Measurements from ENCODE around the gene ZER1.

ZER1 gene

GRCh38 chr9:128742401-128742800 lies 29.3 kb downstream of the ZER1 start:
- no peak for DNase-seq (ENCODE audit: low read depth in 1 of 2, low spot score in 1 of 2)

DNA sequence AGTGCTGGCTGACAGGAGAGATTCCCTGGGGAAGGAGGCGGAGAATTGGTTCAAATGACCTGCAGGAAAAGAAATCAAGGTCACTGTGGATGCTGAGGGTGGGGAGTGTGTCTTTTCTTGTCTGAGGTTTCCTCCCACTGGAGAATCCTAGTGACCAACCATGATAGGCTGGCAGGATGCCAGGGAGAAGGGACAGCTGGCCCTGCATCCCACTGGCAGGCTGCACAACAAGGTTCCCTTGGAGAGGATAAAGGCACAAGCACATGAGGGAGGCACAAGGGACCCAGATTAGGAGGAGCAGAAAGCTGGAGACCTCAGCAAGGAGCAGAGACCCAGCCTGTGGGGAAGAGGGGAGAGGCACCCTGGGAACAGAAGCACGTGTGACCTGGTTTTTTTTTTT lies 36.4 kb downstream of the ZER1 start:
- DNase-seq (ENCODE audit: low read depth in 1 of 2, low spot score in 1 of 2), result no peak

DNA sequence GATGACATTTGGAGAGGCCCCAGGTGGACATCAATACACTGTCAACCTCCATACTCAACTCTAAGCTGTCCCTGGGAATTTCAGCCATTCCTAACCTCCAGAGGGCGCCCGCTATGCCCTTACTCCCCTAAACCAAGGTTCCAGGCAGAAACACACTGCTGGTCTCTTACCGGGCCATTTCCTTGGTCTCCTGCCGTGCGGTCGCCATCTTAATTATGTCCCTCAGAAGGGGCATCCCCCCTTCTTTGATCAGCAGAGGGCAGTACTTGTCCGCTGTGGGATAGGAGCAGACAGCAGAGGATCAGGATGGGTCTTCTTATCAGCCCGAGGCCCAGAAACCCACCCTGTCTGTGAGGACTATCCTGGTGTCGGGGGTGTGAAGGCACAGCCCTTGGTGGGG lies 38.5 kb downstream of the ZER1 start:
- DNase-seq (ENCODE audit: low read depth in 1 of 2, low spot score in 1 of 2), result no peak

- DNase-seq (ENCODE audit: low read depth in 1 of 2, low spot score in 1 of 2), result no peak
Observed at GRCh38 chr9:128732576-128732975, 39.2 kb downstream of the ZER1 start.

DNA sequence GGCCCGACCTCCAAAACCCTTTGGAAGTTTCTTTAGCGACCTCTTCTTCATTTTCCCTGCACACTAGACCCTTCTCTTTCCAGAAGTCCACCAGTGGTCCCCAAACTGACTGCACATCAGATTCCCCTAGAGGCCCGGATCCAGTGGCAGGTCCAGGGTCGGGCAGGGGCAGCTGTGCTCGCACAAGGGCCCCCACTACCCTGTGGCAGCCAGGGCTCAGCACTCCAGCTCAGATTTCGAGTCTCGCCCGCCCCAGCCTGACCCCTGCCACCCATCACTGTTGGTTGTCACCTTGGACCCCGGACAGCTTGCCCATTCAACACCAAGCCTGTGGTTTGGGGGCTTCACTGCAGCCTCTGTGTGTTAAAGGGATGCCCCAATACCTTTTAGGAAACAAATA lies 40.0 kb downstream of the ZER1 start:
- DNase-seq (ENCODE audit: low read depth in 1 of 2, low spot score in 1 of 2), result no peak

DNA sequence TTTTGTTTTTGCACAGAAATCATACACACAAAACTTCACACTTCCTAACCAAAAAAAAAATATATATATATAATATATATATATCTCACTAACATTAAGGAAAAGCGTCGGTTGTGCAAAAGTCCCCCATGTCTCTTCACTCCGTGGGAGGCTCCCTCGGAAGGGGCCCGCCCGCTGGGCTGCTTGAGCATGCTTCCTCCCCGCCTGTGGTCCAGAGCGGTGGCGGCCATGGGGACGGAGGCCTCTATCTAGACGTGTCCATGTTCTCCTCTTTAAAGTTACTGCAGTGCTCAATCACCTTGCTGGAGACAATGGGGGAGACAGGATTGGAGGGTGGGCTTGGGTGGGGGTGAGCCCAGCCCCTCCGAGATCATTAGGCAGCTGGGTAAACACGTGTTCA lies 40.6 kb downstream of the ZER1 start:
- no peak for DNase-seq (ENCODE audit: low read depth in 1 of 2, low spot score in 1 of 2)

GRCh38 chr9:128729766-128730517 lies 41.8 kb downstream of the ZER1 start:
- DNase-seq (ENCODE audit: low read depth in 1 of 2, low spot score in 1 of 2), result no peak

GRCh38 chr9:128729302-128729701 lies 42.4 kb downstream of the ZER1 start:
- DNase-seq (ENCODE audit: low read depth in 1 of 2, low spot score in 1 of 2), result no peak

GRCh38 chr9:128728298-128728697 lies 43.4 kb downstream of the ZER1 start:
- DNase-seq (ENCODE audit: low read depth in 1 of 2, low spot score in 1 of 2), result no peak

DNA sequence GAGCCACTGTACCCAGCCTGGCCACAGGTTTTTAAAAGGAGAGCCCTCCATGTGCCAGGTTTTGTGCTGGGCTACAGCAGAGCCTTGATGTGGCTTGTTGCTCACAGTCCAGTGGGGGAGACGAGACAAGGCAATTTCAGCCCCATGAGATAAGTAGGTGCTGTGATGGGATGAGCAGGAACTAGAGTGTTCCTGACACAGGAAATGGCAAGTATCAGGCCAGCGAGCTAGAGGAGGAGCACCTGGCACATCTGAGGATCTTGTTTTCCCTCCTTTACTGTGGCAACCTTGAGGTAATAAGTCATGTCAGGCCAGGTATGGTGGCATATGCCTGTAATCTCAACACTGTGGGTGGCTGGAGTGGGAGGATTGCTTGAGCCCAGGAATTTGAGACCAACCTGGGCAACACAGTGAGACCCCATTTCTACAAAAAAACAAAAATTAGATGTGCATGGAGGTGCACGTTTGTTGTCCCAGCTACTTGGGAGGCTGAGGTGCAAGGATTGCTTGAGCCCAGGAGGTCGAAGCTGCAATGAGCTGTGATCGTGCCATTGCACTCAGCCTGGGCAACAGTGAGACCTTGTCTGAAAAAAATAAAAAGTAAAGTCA lies 44.0 kb downstream of the ZER1 start:
- no peak for DNase-seq (ENCODE audit: low read depth in 1 of 2, low spot score in 1 of 2)

DNA sequence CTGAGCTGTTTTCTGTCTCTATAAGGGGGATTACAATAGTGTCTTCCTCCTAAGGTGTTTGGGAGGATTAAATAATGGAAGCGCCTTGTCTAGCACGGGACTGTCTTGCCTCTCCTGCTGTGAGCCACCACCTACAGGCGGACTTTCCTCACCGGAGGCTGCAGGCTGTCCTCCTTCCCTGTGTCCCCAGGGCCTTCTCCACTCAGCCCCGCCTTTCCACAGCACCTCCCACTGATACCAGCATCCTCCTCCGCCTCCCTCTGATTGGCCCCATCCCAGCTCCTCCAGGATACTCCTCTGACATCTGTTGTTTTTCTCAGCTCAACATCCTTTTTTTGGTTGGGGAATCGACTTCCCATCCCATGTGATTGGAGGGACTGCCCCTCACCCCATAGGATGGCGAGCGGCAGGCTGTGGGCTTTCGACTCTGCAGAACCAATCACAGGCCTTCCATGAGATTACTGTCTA lies 46.9 kb downstream of the ZER1 start:
- no peak for DNase-seq (ENCODE audit: low read depth in 1 of 2, low spot score in 1 of 2)

DNA sequence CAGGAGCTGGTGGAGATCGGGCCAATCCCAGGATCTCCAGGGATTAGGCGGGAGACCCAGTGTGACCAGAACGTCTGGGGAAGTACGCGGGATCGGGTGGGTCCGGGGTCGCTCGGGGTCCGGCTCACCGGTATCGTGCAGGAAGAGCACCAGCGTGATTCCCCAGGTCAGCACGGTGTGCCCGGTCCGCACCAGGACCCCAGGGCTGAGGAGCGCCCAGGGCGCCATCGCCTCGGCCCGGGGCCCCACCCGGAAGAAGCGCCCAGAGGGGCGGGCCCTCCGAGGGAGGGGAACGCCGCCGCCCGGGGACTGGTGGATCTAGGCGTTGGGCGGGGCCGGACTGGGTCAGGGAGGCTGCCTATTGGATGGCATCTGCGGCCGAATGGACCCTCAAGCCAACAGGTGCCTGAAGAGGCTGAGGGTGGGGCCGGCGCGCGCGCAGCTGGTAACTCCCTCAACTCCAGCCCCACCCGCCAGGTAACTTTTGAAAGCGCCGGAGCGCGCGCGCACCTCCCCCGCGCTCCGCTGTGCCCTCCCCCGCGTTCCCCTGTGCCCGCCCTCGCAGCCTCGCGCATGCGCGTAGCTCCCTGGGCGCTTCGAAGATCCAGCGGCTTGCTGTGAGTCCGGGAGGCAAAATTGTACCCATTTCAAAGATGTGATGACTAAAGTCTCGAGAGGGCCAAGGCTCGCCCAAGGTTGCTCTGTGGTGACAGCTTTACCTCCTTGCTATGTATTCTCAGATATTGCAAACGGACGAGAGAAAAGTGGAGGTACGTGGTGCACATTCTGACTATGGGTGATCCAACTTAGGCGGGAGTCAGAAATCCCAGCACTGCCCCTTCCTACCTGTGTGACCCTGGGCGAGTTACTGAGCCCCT lies 47.6 kb downstream of the ZER1 start, which contains the start of gene ZDHHC12:
Gene ZDHHC12, minus strand, starts transcription at position 262 of the 878 bp plus-strand sequence. Its CDS starts 34 bp downstream, at position 228.
- peak; percentile 96 to 97 for DNase-seq (ENCODE audit: low read depth in 1 of 2, low spot score in 1 of 2)

DNA sequence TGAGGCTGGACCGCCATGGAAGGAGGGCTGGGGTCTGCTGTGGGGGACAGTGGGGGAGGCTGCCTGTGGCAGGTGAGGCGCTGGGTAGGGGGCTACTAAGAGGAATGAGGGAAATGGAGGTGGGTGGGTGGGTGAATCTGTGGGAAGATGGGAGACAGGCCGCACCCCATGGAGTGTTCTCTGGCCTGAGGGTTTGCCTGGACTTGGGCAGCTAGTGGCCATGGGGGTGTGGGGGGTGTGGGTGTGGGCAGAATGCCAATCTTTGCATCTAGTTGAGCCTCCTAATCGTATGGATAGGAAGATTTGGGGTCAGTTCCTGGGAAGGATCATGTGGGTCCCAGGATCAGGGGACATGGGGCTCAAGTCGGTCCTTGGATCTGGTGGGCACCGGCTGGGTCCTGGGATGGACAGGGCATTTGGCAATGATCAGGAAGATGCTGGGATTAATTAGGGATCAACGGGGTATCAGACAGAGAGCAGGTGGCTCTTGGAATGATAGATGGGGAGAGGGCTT lies 48.3 kb downstream of the ZER1 start:
- DNase-seq (ENCODE audit: low read depth in 1 of 2, low spot score in 1 of 2), result no peak

DNA sequence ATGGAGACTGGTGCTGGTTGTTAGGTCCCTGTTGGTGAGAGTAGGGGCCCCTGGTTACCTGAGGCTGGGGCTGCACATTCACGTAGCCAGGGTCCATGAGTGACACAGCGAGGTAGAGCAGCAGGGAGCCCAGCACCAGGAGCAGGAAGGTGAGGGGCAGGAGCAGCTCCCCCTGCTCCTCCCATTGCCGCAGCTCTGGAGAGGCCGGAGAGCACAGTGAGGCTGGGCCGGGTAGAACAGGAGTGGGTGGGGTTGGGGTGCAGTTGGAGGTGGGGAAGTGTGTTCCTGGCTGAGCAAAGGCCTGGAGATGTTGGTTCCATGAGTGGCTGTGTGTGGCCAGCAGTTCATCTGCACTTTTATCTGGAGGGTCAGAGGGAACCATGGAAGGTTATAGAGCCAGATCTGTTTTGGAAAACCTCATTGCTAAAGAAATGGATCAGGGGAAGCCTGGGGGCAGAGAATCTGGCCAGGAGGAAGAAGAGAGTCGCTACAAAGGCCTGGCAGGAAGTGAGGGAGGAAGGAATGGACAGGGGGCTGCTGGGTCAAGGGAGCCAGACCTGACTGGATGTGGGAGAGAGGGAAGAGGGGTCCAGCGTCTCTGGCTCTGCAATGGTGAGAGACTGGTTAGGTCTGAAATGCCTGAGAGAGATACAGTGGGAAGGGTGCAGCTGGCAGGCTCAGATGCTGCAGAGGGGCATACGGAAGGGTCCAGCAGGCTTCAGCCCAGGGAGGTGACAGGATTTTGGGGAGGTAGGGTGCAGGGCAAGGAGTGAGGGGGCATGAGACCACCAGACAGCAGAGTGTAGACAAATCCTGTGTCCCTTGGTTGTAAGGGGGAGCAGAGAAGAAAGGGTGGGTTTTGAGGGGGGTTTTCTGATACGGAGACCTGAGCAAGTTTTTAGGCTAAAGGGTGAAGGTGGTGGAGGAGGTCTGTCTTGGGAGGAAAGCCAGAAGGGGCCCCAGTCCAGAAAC lies 49.1 kb downstream of the ZER1 start:
- no peak for DNase-seq (ENCODE audit: low read depth in 1 of 2, low spot score in 1 of 2)

- no peak for DNase-seq (ENCODE audit: low read depth in 1 of 2, low spot score in 1 of 2)
Observed at GRCh38 chr9:128721487-128722010, 50.2 kb downstream of the ZER1 start.

- no peak for DNase-seq (ENCODE audit: low read depth in 1 of 2, low spot score in 1 of 2)
Observed at GRCh38 chr9:128720841-128721486, 50.8 kb downstream of the ZER1 start.

GRCh38 chr9:128719919-128720605 lies 51.7 kb downstream of the ZER1 start:
- no peak for DNase-seq (ENCODE audit: low read depth in 1 of 2, low spot score in 1 of 2)

DNA sequence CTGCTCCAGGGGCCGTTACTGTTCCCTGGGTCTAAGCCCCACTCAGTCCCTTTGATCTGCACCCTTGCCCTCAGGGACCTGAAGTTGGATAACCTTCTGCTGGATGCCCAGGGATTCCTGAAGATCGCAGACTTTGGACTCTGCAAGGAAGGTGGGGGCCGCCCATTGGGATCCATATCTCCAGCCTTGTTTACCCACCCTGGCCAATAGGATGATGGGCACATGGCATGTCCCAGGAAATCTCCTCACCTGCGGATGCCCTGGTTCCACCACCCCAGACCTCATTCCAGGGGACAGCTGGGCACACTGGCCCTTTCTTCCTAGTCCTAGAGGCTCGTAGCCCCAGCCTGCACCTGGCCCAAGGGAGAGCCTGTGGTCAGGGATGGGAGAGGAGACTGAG lies 53.3 kb downstream of the ZER1 start:
- no peak for DNase-seq (ENCODE audit: low read depth in 1 of 2, low spot score in 1 of 2)

DNA sequence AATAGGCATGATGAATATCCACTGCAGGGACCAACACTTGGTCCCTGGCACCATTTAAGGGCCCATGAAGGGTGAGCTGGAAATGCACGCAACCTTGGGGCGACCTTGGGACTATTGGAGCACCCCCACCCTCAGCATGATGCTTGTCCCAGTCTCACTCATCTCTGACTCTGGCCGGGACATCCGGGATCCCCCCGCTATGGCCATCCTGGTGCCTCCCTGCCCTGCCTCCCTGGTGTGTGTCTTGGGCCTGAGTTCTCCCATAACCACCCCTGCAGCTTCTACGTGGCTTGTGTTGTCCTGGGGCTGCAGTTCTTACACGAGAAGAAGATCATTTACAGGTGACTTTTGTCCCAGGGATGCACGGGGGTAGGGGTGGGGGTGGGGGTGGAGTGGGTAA lies 53.7 kb downstream of the ZER1 start:
- DNase-seq (ENCODE audit: low read depth in 1 of 2, low spot score in 1 of 2), result no peak

All from activated CD4-positive, alpha-beta T cell treated with anti-CD3 and anti-CD28 coated beads, Interleukin-2, amount 50 U/mL, for 24 hours (primary cell).